ENCODE measurements around the gene CYB5B.

The CYB5B gene

GRCh38 chr16:69397821-69398521 lies 26.4 kb upstream of the CYB5B start:
- no peak for DNase-seq (ENCODE audit: low read depth)
- TF ChIP-seq CTCF (IDR thresholded peaks at IDR 0.05; ENCODE audit: control insufficient read depth, insufficient read depth, low read depth, low read length, missing control alignments): peak; percentile 79
- no peak overlapping the region for H3K4me3 ChIP-seq (ENCODE audit: control insufficient read depth, low read depth, low read length)

DNA sequence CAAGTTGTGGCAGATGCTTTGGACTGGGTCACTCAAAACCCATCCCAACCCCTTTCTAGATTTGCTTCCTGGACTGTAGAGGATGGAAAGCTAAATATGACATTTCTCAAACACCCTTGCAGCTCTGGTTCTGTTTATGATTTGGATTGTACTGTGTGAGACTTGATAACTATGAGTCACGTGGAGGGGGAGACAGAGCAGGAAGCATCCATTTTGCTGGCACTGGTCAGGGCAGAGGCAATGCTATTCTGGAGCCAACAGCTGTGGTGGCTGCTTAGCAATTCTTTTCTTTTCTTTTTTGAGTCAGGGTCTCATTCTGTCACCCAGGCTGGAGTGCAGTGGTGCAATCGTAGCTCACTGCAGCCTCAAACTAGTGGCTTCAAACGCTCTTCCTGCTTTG lies 25.1 kb upstream of the CYB5B start:
- H3K4me3 ChIP-seq (ENCODE audit: control insufficient read depth, low read depth, low read length): no peak overlapping the region
- no peak for DNase-seq (ENCODE audit: low read depth)
- no peak for TF ChIP-seq CTCF (IDR thresholded peaks at IDR 0.05; ENCODE audit: control insufficient read depth, insufficient read depth, low read depth, low read length, missing control alignments)

GRCh38 chr16:69402439-69402838 lies 22.0 kb upstream of the CYB5B start:
- no peak for TF ChIP-seq CTCF (IDR thresholded peaks at IDR 0.05; ENCODE audit: control insufficient read depth, insufficient read depth, low read depth, low read length, missing control alignments)
- H3K4me3 ChIP-seq (ENCODE audit: control insufficient read depth, low read depth, low read length): no peak overlapping the region
- DNase-seq (ENCODE audit: low read depth): no peak

DNA sequence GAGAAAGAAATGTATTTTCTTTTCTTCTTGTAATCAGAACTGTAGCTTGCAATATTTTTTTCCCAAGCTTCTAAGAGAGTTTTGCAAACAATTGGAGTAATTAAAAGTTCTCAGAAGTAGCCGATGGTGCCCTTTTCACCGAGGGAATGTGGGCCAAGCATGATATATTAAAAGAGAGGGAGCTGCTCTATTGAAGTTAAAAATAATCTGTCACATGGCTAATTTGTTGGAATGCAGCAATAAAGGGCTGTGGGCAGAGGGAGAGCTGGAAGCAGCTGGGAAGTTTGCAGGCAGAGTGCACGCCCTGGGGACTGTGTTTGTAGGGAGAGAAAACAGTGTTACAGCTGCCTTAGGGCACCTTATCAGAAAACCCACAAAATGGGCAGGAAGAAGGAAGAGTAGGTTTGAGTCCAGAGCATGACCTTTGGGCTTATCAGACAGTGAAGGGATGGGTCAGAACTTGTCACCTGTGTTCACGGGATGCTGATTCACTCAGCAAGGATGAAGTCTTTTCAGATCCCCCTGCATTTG lies 20.1 kb upstream of the CYB5B start:
- DNase-seq (ENCODE audit: low read depth): no peak
- H3K4me3 ChIP-seq (ENCODE audit: control insufficient read depth, low read depth, low read length): no peak overlapping the region
- no peak for TF ChIP-seq CTCF (IDR thresholded peaks at IDR 0.05; ENCODE audit: control insufficient read depth, insufficient read depth, low read depth, low read length, missing control alignments)

DNA sequence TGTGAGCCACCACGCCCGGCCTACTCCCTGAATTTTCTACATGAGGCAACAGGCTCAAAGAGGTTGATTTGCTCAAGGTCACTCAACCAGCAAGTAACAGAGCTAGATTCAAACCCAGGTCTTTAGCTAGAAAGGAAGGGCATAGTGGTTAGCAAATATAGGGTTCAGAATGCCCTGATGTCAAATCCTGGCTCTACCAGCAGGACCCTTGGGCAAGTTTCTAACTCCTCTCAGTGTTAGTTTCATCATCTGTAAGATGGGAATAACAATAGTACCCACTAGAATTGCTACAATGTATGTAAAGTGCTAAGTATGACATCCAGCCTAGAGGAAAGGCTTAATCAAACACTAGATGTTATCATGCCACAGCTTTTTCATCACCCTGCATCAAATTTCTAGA lies 19.1 kb upstream of the CYB5B start:
- no peak for DNase-seq (ENCODE audit: low read depth)
- no peak for TF ChIP-seq CTCF (IDR thresholded peaks at IDR 0.05; ENCODE audit: control insufficient read depth, insufficient read depth, low read depth, low read length, missing control alignments)
- no peak overlapping the region for H3K4me3 ChIP-seq (ENCODE audit: control insufficient read depth, low read depth, low read length)

GRCh38 chr16:69405757-69406156 lies 18.7 kb upstream of the CYB5B start:
- TF ChIP-seq CTCF (IDR thresholded peaks at IDR 0.05; ENCODE audit: control insufficient read depth, insufficient read depth, low read depth, low read length, missing control alignments): no peak
- H3K4me3 ChIP-seq (ENCODE audit: control insufficient read depth, low read depth, low read length): no peak overlapping the region
- DNase-seq (ENCODE audit: low read depth): no peak
